ENCODE results near the gene MPDZ.

GRCh38 chr9:13228431-13228830 lies 51.1 kb downstream of the MPDZ start:
- TF ChIP-seq CREB1 (CRISPR knock-in tag; IDR thresholded peaks at IDR 0.05; ENCODE audit: low read depth) (no peak), EZH2 (IDR thresholded peaks at IDR 0.05; ENCODE audit: low read depth, unreplicated experiment) (no peak), CTCF (conservative IDR thresholded peaks at IDR 0.05; ENCODE audit: low read depth in 2 of 2) (no peak), JUNB (IDR thresholded peaks at IDR 0.05; ENCODE audit: unreplicated experiment) (no peak), ZNF114 (CRISPR knock-in tag; IDR thresholded peaks at IDR 0.05) (no peak)

Data from GM23338 (cell line).